Ascending aorta (tissue), 2 donors: ENCODE results near the gene ERVW-1. TPM values are rescaled to one million over a fixed set of nuclear protein-coding genes. Genes with fewer than 3 reads are reported as not detected.
"Not testable (repeated sequence)": the region's sequence is repeated elsewhere in the genome, so short reads cannot be mapped to it uniquely, and the experiment has no call there.

ENCODE experiments used
- DNase-seq, 2 donors: peaks; one replicate each; pipeline ENCODE4 v3.0.0-alpha.2; 2019; ENCODE audit warnings: low spot score in 2 of 2
- H3K27ac ChIP-seq, 2 donors: fragments of 200-600 bp; sonication (generic); one replicate each; pipeline ENCODE4 v1.5.1; 2016 to 2017; ENCODE audit warnings: mild to moderate bottlenecking in 1 of 2
- H3K27me3 ChIP-seq: fragments of 200-600 bp; sonication (generic); one replicate; pipeline ENCODE4 v1.5.1; 2017
- H3K36me3 ChIP-seq, 2 donors: fragments of 200-600 bp; sonication (generic); one replicate each; pipeline ENCODE4 v1.5.1; 2016
- H3K4me1 ChIP-seq, 2 donors: fragments of 200-600 bp; sonication (generic); one replicate each; pipeline ENCODE4 v1.5.1; 2016 to 2017; ENCODE audit warnings: mild to moderate bottlenecking in 1 of 2
- H3K4me3 ChIP-seq, 2 donors: fragments of 200-600 bp; sonication (generic); one replicate each; pipeline ENCODE4 v1.5.1; 2016 to 2017; ENCODE audit warnings: mild to moderate bottlenecking in 1 of 2
- H3K9me3 ChIP-seq, 2 donors: fragments of 200-600 bp; sonication (generic); one replicate each; pipeline ENCODE4 v1.5.1; 2016
- CTCF ChIP-seq, 3 experiments: fragments of 200-600 bp in 2 of 3; fragments of 450-650 bp in 1 of 3; sonication (generic) in 2 of 3; IDR thresholded peaks; one replicate each; pipeline ENCODE4 v1.5.1; 2016 to 2019; ENCODE audit warnings: antibody characterized with exemption in 3 of 3, mild to moderate bottlenecking in 1 of 3, moderate library complexity in 1 of 3
- intact Hi-C: fragments of 100-400 bp; cut with DNase I; formaldehyde crosslinking; loops from one replicate; pipeline ENCODE4 v1.15.1; 2023
- total RNA-seq: library from RNA; depleted of rRNA; stranded (reverse); fragments of >200 nt; gene quantifications from one replicate; pipeline ENCODE4 v1.1.0, GENCODE V29; 2016

Gene ERVW-1
- total RNA-seq, 1 donor from 2014 or later: not detected

GRCh38 chr7:92448205-92448747, 29.5 kb downstream of the ERVW-1 start:
- no peaks in the 10 kb centered on the region for H3K4me1 ChIP-seq
- H3K27me3 ChIP-seq: no peaks in the 10 kb centered on the region
- peaks cover 31 to 32% of the 10 kb centered on the region in 2 donors for H3K36me3 ChIP-seq
- H3K27ac ChIP-seq: peak overlapping the region; percentile 95 to 97
- intact Hi-C loops: loop anchor here (1.0 to 10.0 kb wide), 4 partner anchors 80 to 787 kb away; partner anchors contain the start of genes FAM133B, PEX1, RBM48 and VPS50
- no peaks in the 10 kb centered on the region for H3K9me3 ChIP-seq
- DNase-seq: peak in 1 of 2 donors; percentile 78
- H3K4me3 ChIP-seq: peak overlapping the region; percentile 92 to 98
- TF ChIP-seq CTCF (IDR thresholded peaks at IDR 0.05): peak in 2 of 3 experiments; percentile 32 to 40

- no peaks in the 10 kb centered on the region for H3K4me1 ChIP-seq
- H3K9me3 ChIP-seq: no peaks in the 10 kb centered on the region
- H3K27me3 ChIP-seq: no peaks in the 10 kb centered on the region
- DNase-seq: peak; percentile 62 to 93
- peak within 1 kb of the TSS; percentile 95 to 97 for H3K27ac ChIP-seq
- H3K36me3 ChIP-seq: peaks cover 24 to 26% of the 10 kb centered on the region in 2 donors
- peak; percentile 91 to 96 (median 92) for TF ChIP-seq CTCF (IDR thresholded peaks at IDR 0.05)
- intact Hi-C loops: loop anchor here (1.0 to 10.0 kb wide), 8 partner anchors 23 to 787 kb away; partner anchors contain the start of genes ANKIB1, CYP51A1, FAM133B and KRIT1
- peak within 1 kb of the TSS; percentile 92 to 98 for H3K4me3 ChIP-seq
These were observed 30.2 kb downstream of the ERVW-1 start, which contains the start of gene GATAD1 for GRCh38 chr7:92447345-92448204. GATAD1 (plus strand) TSS chr7:92447482; CDS start chr7:92447730, 248 bp downstream.

- Histone ChIP-seq H3K4me3 (peak overlapping the region; percentile 92 to 98), H3K27ac (peak overlapping the region; percentile 95 to 97), H3K27me3 (no peaks in the 10 kb centered on the region), H3K9me3 (no peaks in the 10 kb centered on the region), H3K4me1 (no peaks in the 10 kb centered on the region), H3K36me3 (peaks cover 19 to 20% of the 10 kb centered on the region in 2 donors)
- intact Hi-C loops: loop anchor here (1.0 to 10.0 kb wide), 7 partner anchors 23 to 788 kb away; partner anchors contain the start of genes ANKIB1, CYP51A1, FAM133B and KRIT1
- DNase-seq: no peak
- no peak for TF ChIP-seq CTCF (IDR thresholded peaks at IDR 0.05)
These were observed 30.8 kb downstream of the ERVW-1 start for GRCh38 chr7:92446869-92447344.

GRCh38 chr7:92442720-92443119, 35.0 kb downstream of the ERVW-1 start:
- intact Hi-C loops: loop anchor here (10.0 kb wide), 2 partner anchors 608 to 792 kb away; partner anchors contain the start of gene VPS50
- H3K27ac ChIP-seq, H3K4me1 ChIP-seq, H3K9me3 ChIP-seq, H3K36me3 ChIP-seq, H3K4me3 ChIP-seq, H3K27me3 ChIP-seq, DNase-seq: not testable (repeated sequence)

- H3K36me3 ChIP-seq: no peaks in the 10 kb centered on the region
- no peak for TF ChIP-seq CTCF (IDR thresholded peaks at IDR 0.05)
- no peaks in the 10 kb centered on the region for H3K27me3 ChIP-seq
- intact Hi-C loops: no loop called here
- H3K4me1 ChIP-seq: no peaks in the 10 kb centered on the region
- H3K27ac ChIP-seq: no peak overlapping the region
- no peaks in the 10 kb centered on the region for H3K9me3 ChIP-seq
- H3K4me3 ChIP-seq: no peak overlapping the region
- DNase-seq: no peak
These were observed 39.7 kb downstream of the ERVW-1 start for GRCh38 chr7:92437956-92438491.
